ENCODE measurements around the gene BICC1.

The BICC1 gene

GRCh38 chr10:58844680-58845079, 332.0 kb downstream of the BICC1 start:
- Histone ChIP-seq H3K27me3 (no peaks in the 10 kb centered on the region), H3K36me3 (no peaks in the 10 kb centered on the region), H3K4me1 (no peaks in the 10 kb centered on the region), H3K4me3 (ENCODE audit: low read depth, low read length) (no peak overlapping the region), H3K9me3 (no peaks in the 10 kb centered on the region)
- no peak for DNase-seq
- TF ChIP-seq, protein P1, sequence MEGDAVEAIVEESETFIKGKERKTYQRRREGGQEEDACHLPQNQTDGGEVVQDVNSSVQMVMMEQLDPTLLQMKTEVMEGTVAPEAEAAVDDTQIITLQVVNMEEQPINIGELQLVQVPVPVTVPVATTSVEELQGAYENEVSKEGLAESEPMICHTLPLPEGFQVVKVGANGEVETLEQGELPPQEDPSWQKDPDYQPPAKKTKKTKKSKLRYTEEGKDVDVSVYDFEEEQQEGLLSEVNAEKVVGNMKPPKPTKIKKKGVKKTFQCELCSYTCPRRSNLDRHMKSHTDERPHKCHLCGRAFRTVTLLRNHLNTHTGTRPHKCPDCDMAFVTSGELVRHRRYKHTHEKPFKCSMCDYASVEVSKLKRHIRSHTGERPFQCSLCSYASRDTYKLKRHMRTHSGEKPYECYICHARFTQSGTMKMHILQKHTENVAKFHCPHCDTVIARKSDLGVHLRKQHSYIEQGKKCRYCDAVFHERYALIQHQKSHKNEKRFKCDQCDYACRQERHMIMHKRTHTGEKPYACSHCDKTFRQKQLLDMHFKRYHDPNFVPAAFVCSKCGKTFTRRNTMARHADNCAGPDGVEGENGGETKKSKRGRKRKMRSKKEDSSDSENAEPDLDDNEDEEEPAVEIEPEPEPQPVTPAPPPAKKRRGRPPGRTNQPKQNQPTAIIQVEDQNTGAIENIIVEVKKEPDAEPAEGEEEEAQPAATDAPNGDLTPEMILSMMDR (IDR thresholded peaks at IDR 0.05; ENCODE audit: low read depth, low read length), result no peak

DNA sequence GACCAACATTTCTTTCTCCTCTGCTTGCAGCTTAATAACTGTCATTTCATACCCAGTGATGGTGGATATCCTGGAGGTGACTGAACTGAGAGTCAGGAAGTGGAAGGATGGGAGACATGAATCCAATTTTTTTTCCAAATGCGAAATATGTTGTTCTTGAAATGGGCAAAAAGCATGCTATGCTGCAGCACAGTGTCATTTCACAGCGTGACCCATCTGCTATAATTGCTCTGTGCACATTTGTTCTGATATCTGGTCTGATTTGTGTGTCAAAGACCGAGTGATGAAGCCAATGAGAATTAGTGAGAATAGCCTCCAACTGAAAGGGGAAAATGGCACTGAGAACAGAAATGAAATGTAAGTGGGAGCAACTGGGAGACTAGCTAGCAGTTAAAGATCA, 334.2 kb downstream of the BICC1 start:
- TF ChIP-seq, protein P1 (IDR thresholded peaks at IDR 0.05; ENCODE audit: low read depth, low read length), result no peak

GRCh38 chr10:58851606-58852005, 338.9 kb downstream of the BICC1 start:
- no peaks in the 10 kb centered on the region for H3K36me3 ChIP-seq
- no peak for DNase-seq
- no peaks in the 10 kb centered on the region for H3K27me3 ChIP-seq
- peaks cover 6% of the 10 kb centered on the region for H3K4me1 ChIP-seq
- TF ChIP-seq, protein P1 (IDR thresholded peaks at IDR 0.05; ENCODE audit: low read depth, low read length), result no peak
- H3K9me3 ChIP-seq, result no peaks in the 10 kb centered on the region
- H3K4me3 ChIP-seq (ENCODE audit: low read depth, low read length), result no peak overlapping the region

More for the DNA sequence above, 334.2 kb downstream of the BICC1 start:
- Histone ChIP-seq H3K36me3 (no peaks in the 10 kb centered on the region), H3K9me3 (no peaks in the 10 kb centered on the region), H3K27me3 (no peaks in the 10 kb centered on the region), H3K4me3 (ENCODE audit: low read depth, low read length) (no peak overlapping the region), H3K4me1 (no peaks in the 10 kb centered on the region)
- DNase-seq, result no peak

GRCh38 chr10:58853668-58854067, 341.0 kb downstream of the BICC1 start:
- no peaks in the 10 kb centered on the region for H3K27me3 ChIP-seq
- no peak for DNase-seq
- TF ChIP-seq, protein P1 (IDR thresholded peaks at IDR 0.05; ENCODE audit: low read depth, low read length), result no peak
- H3K36me3 ChIP-seq, result no peaks in the 10 kb centered on the region
- no peaks in the 10 kb centered on the region for H3K9me3 ChIP-seq
- peaks cover 6% of the 10 kb centered on the region for H3K4me1 ChIP-seq
- H3K4me3 ChIP-seq (ENCODE audit: low read depth, low read length), result no peak overlapping the region

DNA sequence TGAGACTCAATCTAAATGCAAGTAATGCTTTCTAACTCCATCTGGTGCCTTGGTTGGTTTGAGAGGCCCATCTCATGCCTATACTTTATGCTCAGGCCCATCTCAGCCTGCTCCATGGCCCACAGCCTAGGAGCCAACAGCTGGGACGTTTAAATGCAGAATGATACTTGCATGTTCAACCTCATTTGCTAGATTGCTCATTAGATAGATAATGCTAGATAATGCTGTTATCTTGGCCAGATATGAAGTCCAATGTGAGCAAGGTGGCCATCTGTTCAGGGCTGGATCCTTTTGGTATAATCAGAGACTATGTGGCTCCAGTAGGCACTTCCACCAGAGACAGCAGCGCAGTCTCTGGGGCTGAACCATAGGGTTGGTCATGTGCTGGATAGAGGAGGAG, 342.1 kb downstream of the BICC1 start:
- H3K4me1 ChIP-seq, result peaks cover 6% of the 10 kb centered on the region
- peak; percentile 13 for DNase-seq
- no peak overlapping the region for H3K4me3 ChIP-seq (ENCODE audit: low read depth, low read length)
- H3K36me3 ChIP-seq, result no peaks in the 10 kb centered on the region
- TF ChIP-seq, protein P1 (IDR thresholded peaks at IDR 0.05; ENCODE audit: low read depth, low read length), result no peak
- no peaks in the 10 kb centered on the region for H3K9me3 ChIP-seq
- H3K27me3 ChIP-seq, result no peaks in the 10 kb centered on the region

- no peak overlapping the region for H3K4me3 ChIP-seq (ENCODE audit: low read depth, low read length)
- TF ChIP-seq, protein P1 (IDR thresholded peaks at IDR 0.05; ENCODE audit: low read depth, low read length), result no peak
- H3K4me1 ChIP-seq, result peaks cover 6% of the 10 kb centered on the region
- no peaks in the 10 kb centered on the region for H3K9me3 ChIP-seq
- no peaks in the 10 kb centered on the region for H3K27me3 ChIP-seq
- DNase-seq, result no peak
- H3K36me3 ChIP-seq, result no peaks in the 10 kb centered on the region
These were observed 344.0 kb downstream of the BICC1 start for GRCh38 chr10:58856508-58857240.
